GM13976 (cell line): ENCODE data around the gene ZSCAN25.

ENCODE experiments used
- DNase-seq: peaks from one replicate; pipeline ENCODE4 v3.0.0; 2012; ENCODE audit warnings: low spot score
- CTCF ChIP-seq: IDR thresholded peaks from 2 replicates; pipeline ENCODE4 v1.5.1; 2012; ENCODE audit warnings: borderline replicate concordance, mild to moderate bottlenecking; ENCODE audit not compliant: insufficient read depth; ENCODE audit errors: extremely low read depth, missing control alignments, control extremely low read depth
- in situ Hi-C: fragments of 300-500 bp; cut with MboI; formaldehyde crosslinking; loops from one replicate; pipeline ENCODE4 v1.12.0; 2022; ENCODE audit warnings: low sequenced_read_pairs, mixed read lengths, inconsistent platforms; ENCODE audit not compliant: unreplicated experiment

ZSCAN25 gene

DNA sequence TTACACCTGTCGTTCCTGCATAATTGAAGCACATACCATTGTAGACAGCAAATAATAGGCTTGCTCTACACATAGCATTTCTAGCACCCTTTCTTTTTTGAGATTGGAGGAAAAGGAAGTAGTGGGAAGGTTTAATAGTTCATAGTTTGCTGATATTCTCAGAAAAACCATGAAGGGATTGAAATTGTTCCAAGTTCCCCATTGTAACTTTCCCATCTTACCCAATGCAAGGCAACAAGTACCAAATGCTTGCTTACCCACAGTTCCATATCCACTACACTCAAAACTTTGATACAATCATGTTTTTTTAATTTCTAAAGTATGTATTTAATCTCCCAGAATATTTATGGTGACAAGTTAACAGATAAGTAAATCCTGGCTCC lies 49.3 kb downstream of the ZSCAN25 start:
- DNase-seq = no peak
- no peak for TF ChIP-seq CTCF
- in situ Hi-C loops = no loop called here

DNA sequence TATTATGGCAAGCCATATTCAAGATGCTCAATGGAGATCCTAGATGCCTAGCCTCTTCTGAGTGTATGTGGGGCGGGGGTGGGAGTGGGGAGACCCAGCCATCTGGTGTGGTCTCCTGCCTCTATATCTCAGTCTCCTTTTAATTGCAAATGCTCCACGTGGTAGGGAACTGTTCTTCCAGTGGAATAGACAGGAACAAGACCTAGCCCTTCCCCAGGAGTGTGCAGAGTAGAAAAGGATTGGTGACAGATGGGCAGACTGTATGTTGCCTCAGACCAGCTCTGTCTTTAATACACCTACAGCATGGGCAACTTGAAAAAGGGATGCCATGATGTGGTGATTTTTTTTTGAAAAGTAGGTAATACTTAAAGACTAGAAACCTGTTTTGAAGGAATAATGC lies 50.4 kb downstream of the ZSCAN25 start:
- in situ Hi-C loops = no loop called here
- TF ChIP-seq CTCF = no peak
- no peak for DNase-seq

DNA sequence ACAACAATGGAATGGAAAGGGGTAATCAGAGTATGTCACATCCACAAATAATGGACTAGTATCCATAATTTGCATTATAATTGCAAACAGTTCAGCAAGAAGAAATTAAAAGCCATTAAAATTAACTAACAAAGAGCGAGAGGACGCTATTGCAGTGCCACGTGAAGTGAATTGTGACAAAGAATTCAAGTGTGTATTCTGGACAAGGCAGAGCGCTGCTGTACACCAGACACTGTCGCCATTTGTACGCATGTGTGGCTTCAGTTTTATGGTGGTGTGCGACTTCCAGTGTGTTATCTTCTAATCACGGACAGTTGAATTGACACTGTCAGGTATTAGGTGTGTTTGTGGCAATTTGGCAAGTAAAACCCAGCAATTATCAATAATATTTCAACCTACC lies 51.8 kb downstream of the ZSCAN25 start:
- no peak for DNase-seq
- in situ Hi-C loops = no loop called here
- no peak for TF ChIP-seq CTCF

DNA sequence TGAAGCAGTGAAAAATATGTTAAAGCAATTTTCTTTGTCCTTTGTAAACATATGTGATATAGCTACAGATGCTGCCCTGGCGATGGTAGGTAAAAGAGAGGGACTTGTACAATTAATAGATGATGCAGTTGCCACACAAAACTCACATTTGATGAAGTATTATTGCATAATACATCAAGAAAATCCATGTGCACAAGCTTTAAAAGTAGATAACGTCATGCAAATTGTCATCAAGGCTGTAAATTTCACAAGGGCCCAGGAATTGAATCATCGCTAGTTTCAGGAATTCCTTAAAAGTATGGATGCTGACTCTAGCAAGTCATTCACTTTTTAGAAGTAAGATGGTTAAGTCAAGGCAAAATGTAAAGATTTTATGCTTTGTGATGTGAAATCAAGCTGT lies 53.0 kb downstream of the ZSCAN25 start:
- TF ChIP-seq CTCF = no peak
- DNase-seq = no peak
- in situ Hi-C loops = no loop called here

DNA sequence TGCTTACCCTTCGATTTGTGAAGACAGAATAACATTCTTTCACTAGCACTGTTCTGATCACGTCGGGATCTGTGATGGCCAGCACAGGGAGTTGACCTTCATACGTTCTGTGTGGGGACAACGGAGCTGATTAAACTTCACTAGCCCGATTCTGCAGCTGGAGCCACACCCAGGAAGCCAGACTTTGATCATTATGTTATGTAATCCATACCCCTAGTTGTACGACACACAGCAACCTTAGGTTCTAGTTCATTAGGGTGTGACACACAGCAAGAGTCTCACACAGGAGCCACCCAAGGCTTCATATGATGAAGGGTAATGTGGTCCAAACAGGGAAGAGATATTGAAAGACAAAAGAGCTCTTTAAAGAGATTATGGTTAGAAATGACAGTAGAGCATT lies 55.8 kb downstream of the ZSCAN25 start:
- DNase-seq = no peak
- no peak for TF ChIP-seq CTCF
- in situ Hi-C loops = no loop called here

DNA sequence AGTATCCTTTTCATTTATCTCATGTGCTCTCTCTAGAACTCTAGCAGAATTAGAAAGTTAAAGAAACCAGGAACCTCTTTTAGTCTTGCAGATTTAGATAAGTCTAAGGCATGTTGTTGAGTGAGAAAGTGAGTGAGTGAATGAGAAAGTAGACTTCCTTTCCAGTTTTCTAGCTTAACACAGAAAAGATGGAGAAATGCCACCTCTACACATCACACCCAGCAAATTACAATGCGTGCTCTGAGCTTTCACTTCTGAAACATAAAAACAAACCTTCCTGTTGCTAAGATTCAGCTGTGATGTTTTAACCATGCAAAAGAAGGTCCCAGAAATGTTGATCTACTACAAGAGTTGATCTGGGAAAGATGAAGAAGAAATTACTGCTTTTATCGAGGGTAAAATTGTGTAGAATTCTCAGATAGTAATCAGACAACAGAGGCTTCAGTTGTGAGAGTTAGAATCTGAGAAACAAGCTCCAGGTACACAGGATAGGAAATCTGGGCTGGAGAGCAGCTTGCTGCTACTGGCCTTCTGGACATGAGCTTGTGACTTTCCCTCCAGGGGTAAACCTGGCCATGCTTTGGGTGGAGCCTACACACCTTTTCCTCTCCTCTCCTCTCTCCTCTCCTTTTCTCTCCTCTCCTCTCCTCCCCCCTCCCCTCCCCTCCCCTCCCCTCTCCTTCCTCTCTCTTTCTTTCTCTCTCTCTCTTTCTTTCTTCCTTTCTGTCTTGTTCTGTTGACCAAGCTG lies 58.4 kb downstream of the ZSCAN25 start:
- TF ChIP-seq CTCF = no peak
- no peak for DNase-seq
- in situ Hi-C loops = no loop called here
